ENCODE data around the gene NIM1K.
"Not testable (repeated sequence)": the region's sequence is repeated elsewhere in the genome, so short reads cannot be mapped to it uniquely, and the experiment has no call there.

NIM1K gene

DNA sequence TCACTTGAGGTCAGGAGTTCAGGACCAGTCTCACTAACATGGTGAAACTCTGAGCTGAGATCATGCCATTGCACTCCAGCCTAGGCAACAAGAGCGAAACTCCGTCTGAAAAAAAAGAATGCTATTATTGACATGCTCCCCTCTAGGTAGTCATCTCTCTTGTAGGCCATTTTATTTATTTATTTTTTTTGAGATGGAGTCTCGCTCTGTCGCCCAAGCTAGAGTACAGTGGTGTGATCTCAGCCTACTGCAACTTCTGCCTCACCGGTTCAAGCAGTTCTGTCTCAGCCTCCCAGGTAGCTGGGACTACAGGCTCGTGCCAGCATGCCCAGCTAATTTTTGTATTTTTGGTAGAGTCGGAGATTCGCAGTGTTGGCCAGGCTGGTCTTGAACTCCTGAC, 20.6 kb upstream of the NIM1K start:
- Histone ChIP-seq H3K4me3 (no peak overlapping the region), H3K27ac (no peak overlapping the region), H3K9me3 (no peaks in the 10 kb centered on the region), H3K27me3 (no peaks in the 10 kb centered on the region), H3K36me3 (peaks cover 26 to 46% (median 27%) of the 10 kb centered on the region in 3 donors), H3K4me1 (no peaks in the 10 kb centered on the region)
- TF ChIP-seq, protein P1, sequence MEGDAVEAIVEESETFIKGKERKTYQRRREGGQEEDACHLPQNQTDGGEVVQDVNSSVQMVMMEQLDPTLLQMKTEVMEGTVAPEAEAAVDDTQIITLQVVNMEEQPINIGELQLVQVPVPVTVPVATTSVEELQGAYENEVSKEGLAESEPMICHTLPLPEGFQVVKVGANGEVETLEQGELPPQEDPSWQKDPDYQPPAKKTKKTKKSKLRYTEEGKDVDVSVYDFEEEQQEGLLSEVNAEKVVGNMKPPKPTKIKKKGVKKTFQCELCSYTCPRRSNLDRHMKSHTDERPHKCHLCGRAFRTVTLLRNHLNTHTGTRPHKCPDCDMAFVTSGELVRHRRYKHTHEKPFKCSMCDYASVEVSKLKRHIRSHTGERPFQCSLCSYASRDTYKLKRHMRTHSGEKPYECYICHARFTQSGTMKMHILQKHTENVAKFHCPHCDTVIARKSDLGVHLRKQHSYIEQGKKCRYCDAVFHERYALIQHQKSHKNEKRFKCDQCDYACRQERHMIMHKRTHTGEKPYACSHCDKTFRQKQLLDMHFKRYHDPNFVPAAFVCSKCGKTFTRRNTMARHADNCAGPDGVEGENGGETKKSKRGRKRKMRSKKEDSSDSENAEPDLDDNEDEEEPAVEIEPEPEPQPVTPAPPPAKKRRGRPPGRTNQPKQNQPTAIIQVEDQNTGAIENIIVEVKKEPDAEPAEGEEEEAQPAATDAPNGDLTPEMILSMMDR (IDR thresholded peaks at IDR 0.05), result no peak
- DNase-seq, result no peak
- intact Hi-C loops (cut with DNase I; ENCODE audit: low total_unique reads), result no loop called here

DNA sequence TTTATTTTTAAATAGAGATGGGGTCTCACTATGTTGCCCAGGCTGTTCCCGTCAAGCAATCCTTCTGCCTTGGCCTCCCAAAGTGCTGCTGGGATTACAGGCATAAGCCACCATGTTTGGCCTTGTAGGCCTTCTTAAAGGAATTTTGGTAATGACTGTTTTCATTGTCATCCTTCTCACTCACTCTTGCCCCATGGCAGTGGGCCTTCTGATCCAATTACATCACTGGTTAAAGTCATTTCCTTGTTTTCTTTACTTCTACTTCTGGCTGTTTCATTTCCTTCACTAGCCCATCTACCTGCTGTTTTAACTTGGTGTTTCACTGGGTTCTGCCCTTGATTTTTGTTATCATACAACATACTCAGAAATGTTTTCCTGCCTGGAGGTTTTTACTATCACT, 20.1 kb upstream of the NIM1K start:
- no peaks in the 10 kb centered on the region for H3K9me3 ChIP-seq
- H3K27ac ChIP-seq, result no peak overlapping the region
- intact Hi-C loops (cut with DNase I; ENCODE audit: low total_unique reads), result no loop called here
- TF ChIP-seq, protein P1 (IDR thresholded peaks at IDR 0.05), result no peak
- no peaks in the 10 kb centered on the region for H3K4me1 ChIP-seq
- H3K4me3 ChIP-seq, result no peak overlapping the region
- no peaks in the 10 kb centered on the region for H3K27me3 ChIP-seq
- DNase-seq, result no peak
- H3K36me3 ChIP-seq, result peaks cover 30 to 41% (median 31%) of the 10 kb centered on the region in 3 donors

DNA sequence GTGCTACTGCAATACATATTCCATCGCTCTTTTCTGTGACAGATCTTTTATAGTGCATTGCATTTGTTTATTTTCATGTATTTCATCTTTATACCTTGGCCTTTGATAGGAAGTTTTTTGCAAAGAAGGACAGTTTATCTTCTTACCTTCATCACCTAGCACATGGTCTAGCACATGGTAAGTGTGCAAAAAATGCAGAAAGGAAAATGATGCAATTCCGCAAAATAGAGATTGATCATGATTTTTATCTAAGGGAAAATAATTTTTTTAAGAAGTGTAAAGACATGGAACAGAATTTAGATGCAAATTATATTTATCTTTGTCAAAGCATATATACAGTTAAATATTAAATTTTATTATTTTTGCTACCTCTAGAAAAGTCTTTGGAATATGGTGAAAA, 19.2 kb upstream of the NIM1K start:
- peaks cover 31 to 38% (median 34%) of the 10 kb centered on the region in 3 donors for H3K36me3 ChIP-seq
- no peaks in the 10 kb centered on the region for H3K4me1 ChIP-seq
- intact Hi-C loops (cut with DNase I; ENCODE audit: low total_unique reads), result no loop called here
- DNase-seq, result no peak
- H3K9me3 ChIP-seq, result no peaks in the 10 kb centered on the region
- TF ChIP-seq, protein P1 (IDR thresholded peaks at IDR 0.05), result no peak
- H3K27me3 ChIP-seq, result no peaks in the 10 kb centered on the region
- H3K4me3 ChIP-seq, result no peak overlapping the region
- H3K27ac ChIP-seq, result no peak overlapping the region

DNA sequence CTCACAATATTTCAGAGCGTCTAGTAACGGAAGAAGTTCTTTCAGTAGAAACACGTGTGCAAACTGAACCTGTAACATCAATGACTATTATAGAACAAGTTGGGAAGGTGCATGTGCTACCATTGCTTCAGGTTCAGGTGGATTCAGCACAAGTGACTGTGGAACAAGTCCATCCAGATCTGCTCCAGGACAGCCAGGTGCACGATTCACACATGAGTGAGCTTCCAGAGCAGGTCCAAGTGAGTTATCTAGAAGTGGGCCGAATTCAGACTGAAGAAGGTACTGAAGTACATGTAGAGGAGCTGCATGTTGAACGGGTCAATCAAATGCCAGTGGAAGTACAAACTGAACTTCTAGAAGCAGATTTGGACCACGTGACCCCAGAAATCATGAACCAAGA, 17.4 kb upstream of the NIM1K start:
- no peak for DNase-seq
- Histone ChIP-seq H3K4me3 (no peak overlapping the region), H3K4me1 (no peaks in the 10 kb centered on the region), H3K27me3 (no peaks in the 10 kb centered on the region), H3K27ac (no peak overlapping the region), H3K9me3 (no peaks in the 10 kb centered on the region), H3K36me3 (peaks cover 24 to 38% (median 36%) of the 10 kb centered on the region in 3 donors)
- TF ChIP-seq, protein P1 (IDR thresholded peaks at IDR 0.05), result no peak
- intact Hi-C loops (cut with DNase I; ENCODE audit: low total_unique reads), result no loop called here

DNA sequence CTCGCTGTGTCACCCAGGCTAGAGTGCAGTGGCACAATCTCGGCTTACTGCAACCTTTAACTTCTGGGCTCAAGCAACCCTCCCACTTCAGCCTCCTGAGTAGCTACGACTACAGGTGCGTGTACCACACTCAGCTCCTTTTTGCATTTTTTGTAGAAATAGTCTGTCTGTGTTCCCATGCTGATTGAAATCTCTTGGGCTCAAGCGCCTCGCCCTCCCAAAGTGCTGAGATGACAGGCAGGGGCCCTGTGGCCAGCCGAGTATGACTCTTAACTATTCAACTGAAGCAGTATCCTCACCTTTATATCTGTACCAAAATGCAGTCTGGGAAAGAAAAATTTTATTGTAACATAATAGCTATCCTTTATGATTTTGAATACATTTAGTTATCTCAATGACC, 12.2 kb upstream of the NIM1K start:
- no peak overlapping the region for H3K27ac ChIP-seq
- intact Hi-C loops (cut with DNase I; ENCODE audit: low total_unique reads), result no loop called here
- H3K9me3 ChIP-seq, result no peaks in the 10 kb centered on the region
- no peak overlapping the region for H3K4me3 ChIP-seq
- TF ChIP-seq, protein P1 (IDR thresholded peaks at IDR 0.05), result no peak
- no peaks in the 10 kb centered on the region for H3K27me3 ChIP-seq
- H3K36me3 ChIP-seq, result peaks cover 7 to 25% (median 19%) of the 10 kb centered on the region in 3 donors
- H3K4me1 ChIP-seq, result no peaks in the 10 kb centered on the region
- DNase-seq, result no peak

DNA sequence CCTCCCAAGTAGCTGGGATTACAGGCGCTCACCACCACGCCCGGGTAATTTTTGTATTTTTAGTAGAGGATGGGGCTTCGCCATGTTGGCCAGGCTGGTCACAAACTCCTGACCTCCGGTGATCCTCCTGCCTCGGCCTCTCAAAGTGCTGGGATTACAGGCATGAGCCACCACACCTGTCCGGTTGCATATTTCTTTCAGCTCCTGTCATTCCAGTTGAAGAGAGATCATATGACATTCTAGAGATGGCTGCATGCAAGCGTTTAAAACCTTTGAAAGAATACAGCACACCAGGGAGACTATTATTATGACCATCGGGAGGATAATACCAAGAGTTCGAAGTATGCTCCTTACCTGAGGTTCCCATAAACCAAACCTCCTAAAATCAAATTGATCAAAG, 9.6 kb upstream of the NIM1K start:
- Histone ChIP-seq H3K27me3 (no peaks in the 10 kb centered on the region), H3K4me1 (no peaks in the 10 kb centered on the region), H3K27ac (no peak overlapping the region), H3K4me3 (no peak overlapping the region), H3K36me3 (peaks cover 0 to 5% (median 2%) of the 10 kb centered on the region in 3 donors), H3K9me3 (no peaks in the 10 kb centered on the region)
- TF ChIP-seq, protein P1 (IDR thresholded peaks at IDR 0.05), result no peak
- DNase-seq, result no peak
- intact Hi-C loops (cut with DNase I; ENCODE audit: low total_unique reads), result no loop called here

DNA sequence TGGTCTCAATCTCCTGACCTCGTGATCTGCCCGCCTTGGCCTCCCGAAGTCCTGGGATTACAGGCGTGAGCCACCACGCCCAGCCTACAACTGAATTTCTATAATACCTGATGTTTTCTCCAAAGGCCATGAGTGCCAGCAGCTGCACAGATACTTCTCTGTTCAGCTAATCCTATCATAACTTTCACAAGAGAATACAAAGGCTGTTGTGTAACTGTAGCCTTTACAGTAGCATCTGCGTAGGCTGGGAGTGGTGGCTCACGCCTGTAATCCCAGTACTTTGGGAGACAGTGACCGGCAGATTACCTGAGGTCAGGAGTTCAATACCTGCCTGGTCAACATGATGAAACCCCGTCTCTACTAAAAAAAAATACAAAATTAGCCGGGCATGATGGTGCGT, 8.9 kb upstream of the NIM1K start:
- H3K27ac ChIP-seq; DNase-seq; intact Hi-C loops (cut with DNase I; ENCODE audit: low total_unique reads): not testable (repeated sequence)

More for the DNA sequence above, 8.9 kb upstream of the NIM1K start:
- H3K36me3 ChIP-seq, H3K27me3 ChIP-seq, H3K4me3 ChIP-seq, H3K4me1 ChIP-seq, H3K9me3 ChIP-seq: not testable (repeated sequence)
